ENCODE results near the gene TRAF3. TPM values are rescaled to one million over a fixed set of nuclear protein-coding genes. Genes with fewer than 3 reads are reported as not detected.

The TRAF3 gene
- total RNA-seq, result 5.9 and 8.9 TPM in 2 replicates

GRCh38 chr14:102776761-102777710, at the start of gene TRAF3:
TRAF3 (plus strand) TSS chr14:102777449; CDS start chr14:102870202, 92,753 bp downstream.

GRCh38 chr14:102922490-102923200, 145.4 kb downstream of the TRAF3 start, which contains the start of gene AMN:
AMN (plus strand) TSS chr14:102922663; CDS start chr14:102922689, 26 bp downstream.

Other genes starting within 250 kb of the TRAF3 start
- 6.2 and 7.6 TPM in 2 replicates for gene RCOR1, start 184.8 kb upstream of the TRAF3 start, total RNA-seq
- 0.30 and 84.4 TPM in 2 replicates for gene AMN, start 145.2 kb downstream of the TRAF3 start, total RNA-seq